GM19238 (cell line): ENCODE measurements around the gene PIR.

Source experiments
- DNase-seq: peaks from one replicate; pipeline ENCODE4 v3.0.0; 2011; ENCODE audit warnings: low spot score; ENCODE audit not compliant: insufficient read length

Gene PIR

DNA sequence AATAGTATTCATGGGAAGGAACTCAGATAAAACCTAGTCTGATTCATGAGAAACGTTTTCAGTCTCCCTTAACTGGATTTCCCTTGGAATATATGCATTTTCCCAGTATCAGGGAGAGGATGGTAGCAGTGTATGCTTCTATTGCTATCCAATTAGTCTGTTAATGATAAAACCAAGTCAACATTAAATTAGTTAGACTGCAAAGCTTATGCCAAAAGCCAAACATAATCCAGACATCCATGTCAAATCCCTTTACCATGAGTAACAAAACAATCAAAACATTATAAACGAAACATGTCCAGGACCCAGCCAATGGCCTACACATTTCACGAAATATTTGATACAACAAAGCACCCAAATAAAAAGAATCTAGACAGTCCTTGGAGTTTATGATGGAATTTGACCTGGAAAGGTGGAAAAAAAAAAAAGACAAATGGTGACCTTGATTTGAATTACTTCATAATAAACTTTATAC lies 74.4 kb downstream of the PIR start:
- DNase-seq, result no peak

DNA sequence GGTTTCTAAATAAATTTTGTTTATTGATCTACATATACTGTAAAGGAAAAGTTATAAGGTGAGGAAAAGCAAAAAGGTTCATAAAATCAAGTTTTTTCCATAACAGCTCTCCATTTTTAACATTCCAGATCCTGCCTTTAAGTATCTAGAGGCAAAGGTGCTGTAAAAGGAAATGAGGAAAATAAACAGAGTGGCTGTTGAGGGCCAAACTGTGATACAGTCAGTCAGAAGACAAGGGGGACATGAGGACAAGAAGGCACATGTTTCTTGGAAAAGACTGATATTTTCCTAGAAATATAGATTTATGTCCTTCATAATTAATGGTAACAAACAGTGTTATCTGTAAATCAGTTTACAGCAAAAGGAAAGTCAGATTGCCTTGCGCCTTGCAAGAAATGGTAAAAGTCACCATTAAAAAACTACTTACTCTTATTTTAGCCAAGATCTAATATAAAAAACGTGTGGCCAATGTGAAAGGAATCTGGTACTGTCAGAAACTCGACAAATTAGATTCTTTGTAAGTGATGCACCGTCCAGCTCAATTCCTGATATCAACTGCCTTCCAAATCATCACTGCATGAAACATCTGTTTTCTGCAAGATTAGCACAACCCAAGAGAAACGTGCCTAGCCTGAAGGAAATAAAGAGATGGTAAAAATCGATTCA lies 75.0 kb downstream of the PIR start:
- DNase-seq, result no peak

DNA sequence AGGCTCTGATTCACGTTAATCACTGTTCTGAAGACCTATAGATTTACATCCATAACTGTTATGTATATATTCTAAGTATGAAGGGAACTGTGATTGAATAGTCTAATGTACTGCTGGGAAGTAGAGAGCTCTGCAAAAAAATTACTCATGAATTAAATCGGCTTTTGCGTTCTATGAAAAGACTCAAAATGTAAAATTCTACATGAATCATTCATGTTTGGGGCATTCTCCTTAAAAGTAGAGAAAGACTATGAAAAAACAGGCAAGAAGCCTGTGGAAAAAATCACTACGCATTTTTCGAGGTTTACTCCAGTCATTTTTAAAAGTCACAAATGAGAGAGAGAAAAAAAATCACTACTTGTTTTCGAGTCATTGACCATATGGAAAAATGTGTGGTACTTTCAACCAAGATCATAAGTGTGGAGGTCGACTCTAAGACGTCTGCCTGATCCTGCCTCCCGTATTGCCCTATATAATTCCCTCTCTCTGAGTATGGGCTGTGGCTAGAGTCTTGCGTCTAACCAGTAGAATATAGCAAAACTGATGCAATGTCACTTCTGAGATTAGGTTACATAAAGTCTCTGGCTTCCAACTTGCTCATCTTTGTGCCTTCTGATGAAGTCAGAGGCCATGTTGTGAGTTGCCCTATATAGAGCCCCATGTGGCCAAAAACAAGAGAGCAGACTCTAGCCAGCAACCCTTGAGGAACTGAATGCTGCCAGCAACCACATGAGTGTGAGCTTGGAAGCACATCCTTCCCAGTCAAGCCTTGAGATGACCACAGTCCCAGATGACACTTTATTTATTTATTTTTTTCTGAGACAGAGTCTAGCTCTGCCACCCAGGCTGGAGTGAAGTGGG lies 76.8 kb downstream of the PIR start:
- DNase-seq, result no peak

DNA sequence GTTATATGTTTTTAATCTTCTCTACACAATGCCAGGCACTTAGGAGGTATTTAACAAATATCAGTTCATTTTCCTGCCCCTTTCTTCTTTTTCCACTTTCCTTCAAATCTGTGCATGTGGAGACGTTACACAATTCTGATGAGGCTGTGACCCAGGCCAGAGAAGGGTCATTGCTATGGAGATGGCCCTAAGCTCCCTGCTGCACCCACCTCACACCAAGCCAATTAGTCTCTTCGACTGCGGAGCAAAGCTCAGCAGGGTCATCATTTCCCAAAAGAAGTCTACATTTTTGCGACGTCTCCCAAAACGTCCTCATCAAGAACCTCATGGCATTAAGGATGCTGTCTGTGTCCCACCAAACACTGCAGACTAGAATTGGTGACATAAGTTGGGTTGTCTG lies 80.0 kb downstream of the PIR start:
- DNase-seq, result no peak

DNA sequence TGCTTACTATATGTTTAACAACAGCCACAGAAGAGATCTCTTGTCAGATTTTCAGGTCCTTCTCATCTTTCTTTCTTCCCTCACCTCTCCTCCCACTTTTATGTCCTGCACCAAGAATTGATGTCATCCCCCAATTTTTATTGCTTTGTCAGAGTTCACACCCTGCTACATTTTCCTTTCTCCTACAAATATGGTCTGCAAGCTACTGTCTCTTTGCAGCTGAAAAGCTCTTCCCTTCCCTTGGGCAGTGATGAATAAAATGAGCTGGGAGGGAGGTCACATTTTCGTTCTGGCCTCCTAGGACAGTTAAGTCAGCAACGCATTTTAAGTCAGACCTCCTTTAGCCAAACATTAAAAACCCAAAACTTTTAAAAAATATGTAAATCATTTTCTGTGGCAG lies 82.2 kb downstream of the PIR start:
- no peak for DNase-seq

DNA sequence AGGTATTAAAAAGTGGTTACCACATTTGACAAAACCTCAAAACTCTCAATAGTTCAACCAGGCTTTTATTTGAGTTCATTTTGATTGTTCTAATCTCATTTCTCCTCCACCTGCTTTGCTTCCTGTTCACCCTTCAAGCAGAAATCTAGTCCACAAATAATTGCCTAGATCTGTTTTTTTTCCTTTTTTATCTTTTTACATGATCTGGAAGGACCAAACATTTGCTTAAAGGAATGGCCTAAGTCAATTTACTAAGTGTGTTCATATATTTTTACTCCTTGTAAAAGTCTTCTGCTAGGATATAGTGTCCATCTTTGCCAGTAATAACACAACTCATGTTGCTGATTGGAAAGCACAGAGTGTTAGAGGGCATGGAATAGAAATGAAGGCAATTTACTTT lies 82.7 kb downstream of the PIR start:
- no peak for DNase-seq

DNA sequence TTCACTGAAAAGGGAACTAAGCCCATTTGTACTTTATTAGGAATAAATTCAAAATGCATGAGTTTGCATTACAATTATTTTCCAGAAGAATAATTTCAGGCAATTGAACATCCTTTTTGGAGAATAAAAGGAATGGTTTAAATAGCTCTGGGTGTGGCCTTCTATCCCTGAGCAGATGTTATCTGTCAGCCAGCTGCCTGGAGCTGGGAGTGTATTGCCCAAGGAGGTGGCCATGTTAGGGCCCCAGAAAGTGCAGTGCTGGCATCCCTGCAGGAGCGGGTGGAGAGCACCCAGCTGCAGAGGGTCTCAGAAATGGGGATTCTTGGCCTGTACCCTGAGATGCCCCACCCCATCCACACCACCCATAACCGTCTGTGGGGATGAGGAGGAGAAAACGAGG lies 87.3 kb downstream of the PIR start:
- no peak for DNase-seq

DNA sequence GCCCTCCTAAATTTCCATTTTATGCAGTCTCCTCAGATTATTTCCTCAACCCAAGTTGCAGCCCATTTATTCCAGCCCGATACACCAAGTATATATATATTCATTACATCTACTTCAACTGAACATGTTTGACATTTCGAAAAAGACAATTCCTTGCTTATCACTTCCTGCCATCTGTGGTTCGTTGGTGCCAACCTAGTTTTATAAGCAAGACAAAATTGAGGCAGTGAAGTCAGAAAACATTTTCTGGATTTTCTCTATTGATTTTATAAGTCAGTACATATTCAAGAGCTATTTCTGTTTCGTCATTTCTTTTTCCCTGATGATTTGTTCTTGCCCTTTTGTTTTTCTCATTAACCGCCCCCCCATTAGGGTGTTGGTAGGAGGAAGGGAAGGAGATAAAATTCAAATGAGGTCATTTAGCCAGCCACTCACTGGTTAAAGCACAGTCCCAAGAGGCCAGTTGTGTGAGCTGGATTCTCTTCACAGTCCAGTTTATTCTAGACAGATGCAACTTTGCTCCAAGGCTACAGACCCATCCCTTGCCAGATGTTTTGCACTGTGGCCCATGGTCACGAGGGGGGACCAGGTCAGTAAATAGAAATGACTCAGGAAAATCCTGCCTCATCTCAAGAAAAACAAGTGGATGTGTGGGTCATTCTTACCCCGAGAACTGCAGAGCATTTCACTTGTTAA lies 88.6 kb downstream of the PIR start:
- DNase-seq, result no peak

DNA sequence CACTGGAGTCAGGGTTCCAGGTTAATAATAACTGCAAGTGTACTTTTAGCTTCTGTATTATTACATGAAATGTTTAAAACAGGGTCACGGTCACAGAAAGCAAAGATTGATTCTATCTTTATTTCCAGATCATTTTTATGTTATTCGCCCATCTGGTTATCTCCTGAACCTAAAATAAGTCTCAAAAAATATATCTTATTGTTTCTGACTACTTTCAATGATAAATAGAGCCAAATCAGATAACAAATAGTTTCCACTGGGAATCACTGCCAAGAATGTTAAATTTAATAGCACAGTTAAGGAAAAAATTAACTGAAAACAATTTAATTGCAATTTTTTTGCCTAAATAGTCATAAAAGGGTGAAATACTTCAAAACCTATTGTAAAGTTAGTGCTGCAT lies 91.8 kb downstream of the PIR start:
- no peak for DNase-seq

DNA sequence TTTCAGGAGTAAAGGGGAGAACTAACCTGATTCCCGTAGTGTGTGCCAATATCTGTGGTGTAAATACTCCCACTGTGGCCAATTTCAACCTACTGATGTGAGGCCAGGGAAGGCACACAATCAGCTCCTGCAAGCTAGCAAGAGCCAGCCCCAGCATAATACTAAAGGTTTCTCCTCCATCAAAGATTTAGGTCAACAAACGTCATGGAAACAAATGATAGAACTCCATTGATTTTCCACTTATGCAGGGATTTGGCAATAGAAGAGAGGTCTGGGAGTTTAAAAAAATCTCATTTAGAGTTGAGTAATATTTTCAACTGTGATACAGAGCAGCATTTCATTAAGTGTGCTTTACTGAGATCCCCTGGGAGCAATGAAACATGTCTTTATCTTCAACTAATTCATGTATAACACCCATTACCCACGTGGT lies 93.2 kb downstream of the PIR start:
- no peak for DNase-seq

DNA sequence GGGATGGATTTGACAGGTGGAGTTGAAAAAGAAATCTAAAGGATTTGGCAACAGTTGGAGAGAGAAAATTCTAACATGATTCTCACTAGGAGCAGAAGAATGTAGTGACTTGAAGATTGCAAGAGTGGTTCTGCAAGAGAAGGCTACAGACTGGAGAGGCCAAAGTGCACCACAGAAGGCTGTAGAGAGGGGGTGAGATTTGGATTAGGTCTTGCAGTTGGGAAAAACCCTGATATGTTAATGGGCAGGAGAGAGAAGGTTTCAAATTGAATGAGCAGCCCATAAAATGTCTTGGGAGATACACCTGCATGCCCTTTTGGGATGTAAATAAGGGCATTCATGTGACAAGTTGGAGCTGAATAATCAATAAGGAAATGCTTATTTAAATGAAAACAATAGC lies 94.3 kb downstream of the PIR start:
- no peak for DNase-seq

DNA sequence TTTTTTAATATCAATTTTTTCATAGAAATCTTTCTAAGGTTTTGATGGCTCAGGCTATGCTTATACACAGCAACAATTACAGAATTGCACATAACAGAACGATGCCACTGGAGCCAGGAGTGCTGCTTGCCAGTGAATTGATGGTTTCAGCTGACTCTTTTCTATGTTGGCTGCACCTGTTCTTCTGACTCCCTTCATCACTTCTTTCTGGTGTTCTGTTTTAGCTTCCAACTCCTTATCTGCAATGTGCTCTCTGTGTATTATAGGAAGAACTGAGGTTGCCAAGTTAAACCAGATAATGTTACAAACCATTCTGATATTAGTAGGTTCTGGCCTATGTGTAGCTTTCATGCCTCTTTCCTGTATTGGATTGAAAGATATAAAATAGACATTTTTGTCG lies 97.3 kb downstream of the PIR start:
- DNase-seq, result no peak

DNA sequence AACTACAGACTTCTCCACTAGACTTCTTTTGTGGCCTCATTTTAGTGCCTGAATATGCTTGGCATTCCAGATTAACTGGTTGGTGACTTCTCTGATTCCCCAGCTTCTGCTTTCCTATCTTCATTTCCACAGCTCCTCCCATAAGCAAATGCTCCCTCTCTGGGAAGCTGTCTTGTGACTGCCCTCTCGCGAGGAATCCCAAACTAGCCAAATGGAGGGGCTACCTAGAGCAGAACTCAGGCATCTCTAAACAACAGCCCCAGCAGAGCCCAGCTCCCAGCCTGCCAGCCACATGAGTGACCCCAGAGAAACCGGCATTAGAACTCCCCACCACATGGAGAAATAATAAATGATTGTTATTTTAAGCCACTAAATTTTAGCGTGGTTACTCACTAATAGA lies 101.3 kb downstream of the PIR start:
- DNase-seq, result no peak

DNA sequence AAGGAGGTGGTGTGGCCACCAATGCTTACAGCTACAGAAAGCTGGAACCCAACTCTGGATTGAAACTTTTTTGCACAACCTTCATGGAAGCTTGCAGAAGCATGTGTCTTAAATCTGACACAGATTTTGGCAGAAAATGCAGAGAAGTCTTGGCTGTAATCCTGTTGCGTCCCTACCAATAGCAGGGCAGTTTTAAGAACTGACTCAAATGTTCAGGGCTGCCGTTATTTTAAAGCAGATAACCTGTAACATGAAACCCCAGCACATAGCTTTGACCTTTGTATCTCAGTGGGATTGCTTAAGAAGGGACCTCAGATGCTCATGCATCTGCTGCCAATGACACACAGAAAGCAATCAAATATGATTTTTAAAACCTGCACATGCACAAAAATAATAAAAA lies 108.8 kb downstream of the PIR start, which contains the start of gene VEGFD:
Gene VEGFD, minus strand, starts transcription at position 110 of the 400 bp plus-strand sequence. CDS start 467 bp downstream, outside the sequence.
- no peak for DNase-seq

DNA sequence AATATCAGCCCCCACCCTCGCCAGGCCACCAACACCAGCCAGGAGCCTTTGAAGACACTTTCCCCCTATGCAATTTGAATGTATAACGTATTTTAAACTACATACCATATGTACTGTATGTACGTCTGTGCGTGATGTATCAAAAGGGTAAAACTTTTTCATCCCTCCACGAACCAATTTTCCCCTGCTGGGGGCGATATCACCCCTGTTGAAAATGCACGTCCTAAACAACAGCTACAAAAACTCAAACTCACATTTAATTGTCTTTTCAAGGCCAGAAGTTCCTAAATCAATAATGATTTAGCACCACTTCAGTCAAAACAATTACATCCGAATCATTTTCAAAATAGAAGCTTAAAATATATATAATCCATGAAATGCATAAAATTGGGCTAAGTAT lies 110.3 kb downstream of the PIR start:
- no peak for DNase-seq

DNA sequence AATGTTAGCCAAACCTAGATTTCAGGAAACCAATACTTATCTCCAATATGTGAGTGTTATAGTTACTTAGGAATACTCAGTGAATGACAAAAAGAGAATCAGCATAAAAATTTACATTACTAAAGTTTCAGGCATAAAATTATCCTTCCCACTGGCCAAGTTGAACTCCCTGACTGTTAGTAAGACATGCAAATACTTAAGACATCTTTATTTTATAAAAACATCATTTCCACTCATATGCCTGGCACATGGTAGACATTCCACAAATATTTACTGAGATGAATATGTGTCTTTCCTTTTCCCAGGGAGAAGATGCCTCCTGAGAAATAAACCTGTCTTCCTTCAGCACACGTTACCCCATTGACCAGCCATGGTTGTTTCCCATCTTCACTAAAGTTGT lies 116.2 kb downstream of the PIR start:
- no peak for DNase-seq

DNA sequence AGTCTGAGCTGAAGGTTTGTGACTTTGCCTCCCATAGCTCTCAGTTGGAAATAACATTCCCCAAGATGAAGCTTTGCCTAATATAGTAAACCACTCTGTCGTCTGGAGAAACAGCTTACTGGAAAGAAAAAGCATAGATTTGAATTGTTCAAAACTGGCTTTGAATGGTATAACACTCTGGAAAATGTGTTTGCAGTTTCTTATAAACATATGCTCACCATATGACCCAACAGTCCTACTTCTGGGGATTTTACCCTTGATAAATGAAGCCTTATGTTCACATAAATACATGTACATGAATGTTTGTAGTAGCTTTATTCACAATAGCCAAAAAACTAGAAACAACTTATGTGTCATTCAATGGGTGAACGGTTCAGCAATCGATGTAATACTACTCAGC lies 119.2 kb downstream of the PIR start:
- DNase-seq, result no peak

DNA sequence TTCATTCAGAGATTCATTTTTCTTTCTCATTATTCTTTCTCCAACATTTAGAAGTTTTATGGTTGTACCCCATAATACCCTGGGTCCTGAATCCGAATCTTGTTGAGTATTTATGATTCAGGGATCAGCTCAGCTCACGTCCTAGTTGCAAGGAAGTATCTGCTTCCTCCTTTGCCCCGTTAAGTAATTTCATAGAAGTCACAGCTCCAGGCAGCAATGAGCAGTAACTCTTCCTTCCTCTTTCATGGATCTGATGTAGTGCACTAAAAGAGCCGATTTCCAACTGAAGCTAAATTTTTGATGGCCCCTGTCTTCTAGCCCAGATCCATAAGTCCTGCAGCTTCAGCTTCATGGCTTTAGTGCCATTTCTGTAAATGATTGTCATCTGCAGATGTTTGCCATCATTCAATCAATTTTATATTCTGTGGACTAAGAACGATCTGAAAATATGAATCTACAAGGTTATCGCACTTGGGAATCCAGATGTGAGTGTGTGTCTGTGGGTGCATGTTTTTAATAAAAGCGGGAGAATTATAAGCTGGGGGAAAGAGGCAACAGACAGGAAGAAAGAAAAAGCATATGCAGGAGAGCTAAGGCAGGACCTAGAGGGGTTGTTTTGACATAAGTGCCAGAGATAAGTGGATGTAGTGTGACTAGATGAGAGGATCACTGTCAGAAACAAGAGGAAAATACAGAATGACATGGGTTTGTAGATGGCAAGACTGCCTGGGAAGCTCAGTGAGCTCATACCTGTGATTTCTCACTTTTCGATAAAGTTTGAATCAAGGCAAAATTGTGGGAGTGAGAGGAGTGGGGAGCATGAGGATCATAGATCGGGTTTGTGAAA lies 126.4 kb downstream of the PIR start:
- no peak for DNase-seq

DNA sequence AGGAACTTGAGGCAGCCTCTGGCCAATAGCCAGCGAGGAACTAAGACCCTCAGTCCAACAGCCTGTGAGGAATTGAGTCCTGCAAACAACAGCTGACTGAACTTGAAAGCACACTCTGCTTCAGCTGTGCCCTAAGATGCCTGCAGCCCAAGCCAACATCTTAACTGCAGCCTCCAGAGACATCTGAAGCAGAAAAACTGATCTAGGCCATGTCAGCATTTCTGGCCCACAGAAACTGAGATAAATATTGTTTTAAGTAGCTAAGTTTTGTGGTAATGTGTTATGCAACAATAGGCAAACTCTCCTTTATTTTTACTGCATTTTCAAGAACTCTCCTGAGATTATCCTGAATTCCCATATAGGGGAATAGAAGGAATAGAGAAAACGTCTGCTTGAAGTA lies 133.4 kb downstream of the PIR start:
- no peak for DNase-seq

DNA sequence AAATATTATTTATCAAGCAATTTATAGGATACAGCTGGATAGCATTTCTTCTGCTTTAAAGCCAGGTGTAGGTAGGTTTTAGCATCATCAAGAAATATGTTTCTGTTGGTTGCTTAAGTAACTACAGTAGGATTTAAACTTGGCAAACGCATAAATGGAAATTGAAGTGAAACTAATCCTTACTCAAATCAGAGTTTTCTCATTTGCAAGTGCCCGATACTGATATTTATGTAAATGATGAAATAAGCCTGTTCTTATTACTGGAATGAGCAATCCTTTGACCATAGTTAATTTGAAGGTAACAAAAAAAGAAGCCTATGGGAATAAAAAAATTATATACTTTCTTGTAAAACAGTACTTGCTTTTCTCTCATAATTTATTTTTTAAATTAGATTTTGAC lies 134.6 kb downstream of the PIR start:
- no peak for DNase-seq

DNA sequence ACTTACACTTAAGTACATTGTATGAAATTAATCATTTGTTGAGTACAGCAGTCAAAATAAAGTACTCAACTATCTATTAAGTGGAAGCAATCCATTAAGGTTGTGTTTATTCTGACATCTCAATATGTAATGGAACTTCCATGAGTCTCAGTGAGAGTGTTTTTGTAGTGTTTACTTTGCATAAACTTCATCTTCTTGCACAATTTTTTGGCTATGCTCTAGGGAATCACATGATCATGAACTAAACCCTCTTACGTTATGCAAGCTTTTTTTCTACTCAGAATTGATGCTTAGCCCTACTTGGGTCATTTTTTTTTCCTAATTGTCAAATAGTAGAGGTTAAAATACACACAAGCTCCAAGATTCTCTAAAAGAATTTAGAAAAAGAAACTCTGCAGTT lies 136.7 kb downstream of the PIR start:
- no peak for DNase-seq
